Measurements from ENCODE around the gene NUP62.
A peak's percentile ranks its signal among the peaks of the same experiment; 100 is the strongest.
"Not testable (repeated sequence)": the region's sequence is repeated elsewhere in the genome, so short reads cannot be mapped to it uniquely, and the experiment has no call there.

Gene NUP62

DNA sequence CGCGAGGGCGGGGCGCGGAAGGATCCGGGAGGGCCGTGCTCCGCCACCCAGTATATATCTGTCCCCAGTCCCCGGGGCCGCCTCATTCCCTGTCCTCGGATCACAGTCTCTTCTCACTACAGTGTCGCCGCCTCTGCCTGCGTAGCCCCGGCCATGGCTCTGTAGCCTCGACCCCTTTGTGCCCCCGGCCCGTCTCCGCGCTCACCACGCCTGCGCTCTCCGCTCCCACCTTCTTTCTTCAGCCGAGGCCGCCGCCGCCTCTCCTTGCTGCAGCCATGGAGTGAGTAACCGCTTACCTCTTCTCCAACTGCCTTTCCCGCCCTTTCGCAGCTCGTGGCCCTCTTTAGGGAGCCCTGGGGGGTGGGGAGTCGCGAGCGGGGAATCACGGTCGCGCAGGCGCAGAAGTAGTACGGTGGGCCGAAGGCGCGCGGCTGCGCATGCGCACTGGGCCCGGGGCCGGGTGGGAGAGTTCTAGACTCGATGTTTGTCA lies at the start of gene NUP62, which contains the start of gene ATF5:
Gene NUP62, minus strand, starts transcription at position 384 of the 490 bp plus-strand sequence. CDS start 19,697 bp downstream, outside the sequence.
Gene ATF5, plus strand, starts transcription at position 85 of the 490 bp plus-strand sequence. CDS start 1,646 bp downstream, outside the sequence.
- peak; percentile 29 to 98 (median 89) for DNase-seq

GRCh38 chr19:49978324-49978723 lies 49.0 kb upstream of the NUP62 start:
- no peak for DNase-seq

DNA sequence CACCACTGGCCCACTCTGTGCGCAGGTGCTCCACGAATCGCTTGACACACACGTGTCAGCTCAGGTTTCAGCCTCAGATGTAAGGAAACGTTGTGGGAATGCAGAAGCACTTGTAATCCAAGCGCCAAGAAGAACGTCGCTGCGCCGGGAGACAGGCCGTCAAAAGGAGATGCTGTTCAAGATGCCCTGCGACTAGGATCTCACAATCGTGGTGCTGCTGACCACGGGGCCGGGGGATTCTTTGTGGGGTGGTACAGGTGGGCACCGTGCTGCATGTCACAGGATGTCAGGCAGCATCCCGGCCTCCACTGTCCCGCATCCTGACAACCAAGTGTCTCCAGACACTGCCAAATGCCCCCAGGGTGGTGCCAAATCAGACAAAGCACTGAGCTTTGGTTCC lies 48.6 kb upstream of the NUP62 start:
- DNase-seq, result no peak

DNA sequence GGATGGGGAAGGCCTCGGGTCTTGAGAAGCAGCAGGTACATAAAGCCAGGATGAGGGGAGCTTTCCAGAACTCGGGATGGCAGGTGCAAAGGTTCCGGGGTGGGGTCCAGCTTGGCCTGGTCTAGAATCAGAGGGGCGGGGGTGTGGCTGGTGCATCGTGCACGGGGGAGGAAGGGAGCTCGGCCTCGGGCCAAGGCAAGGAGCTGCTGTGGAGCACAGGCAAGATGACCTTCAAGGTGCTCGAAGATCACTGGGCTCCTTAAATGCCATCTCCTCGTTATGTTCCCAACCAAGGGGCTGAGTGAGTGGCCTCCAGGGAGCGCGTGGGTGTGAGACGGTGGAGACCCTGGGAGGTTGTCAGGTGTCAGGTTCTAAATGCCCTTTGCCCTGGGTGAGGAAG lies 47.8 kb upstream of the NUP62 start:
- no peak for DNase-seq

DNA sequence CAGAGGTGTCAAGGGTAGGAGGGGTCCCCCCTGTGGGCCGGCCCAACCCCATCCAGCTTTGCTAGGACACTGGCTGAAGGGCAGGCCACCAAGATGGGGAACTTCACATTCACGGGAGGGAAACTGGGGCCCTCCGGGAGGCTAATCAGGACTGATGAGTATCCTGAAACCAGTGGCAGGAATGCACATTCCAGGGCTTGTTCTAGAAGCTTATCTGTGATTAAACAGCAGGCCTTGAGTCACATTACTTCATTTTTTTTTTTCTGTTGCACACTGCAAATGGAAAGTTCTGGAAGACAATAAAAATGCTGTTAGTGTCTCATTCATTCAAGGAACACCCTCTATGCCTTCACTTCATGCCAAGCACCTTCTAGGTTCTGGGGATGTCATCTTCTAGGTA lies 47.2 kb upstream of the NUP62 start:
- no peak for DNase-seq

- DNase-seq, result no peak
Observed at GRCh38 chr19:49975051-49975450, 45.7 kb upstream of the NUP62 start.

- DNase-seq, result no peak
Observed at GRCh38 chr19:49973987-49974386, 44.7 kb upstream of the NUP62 start.

DNA sequence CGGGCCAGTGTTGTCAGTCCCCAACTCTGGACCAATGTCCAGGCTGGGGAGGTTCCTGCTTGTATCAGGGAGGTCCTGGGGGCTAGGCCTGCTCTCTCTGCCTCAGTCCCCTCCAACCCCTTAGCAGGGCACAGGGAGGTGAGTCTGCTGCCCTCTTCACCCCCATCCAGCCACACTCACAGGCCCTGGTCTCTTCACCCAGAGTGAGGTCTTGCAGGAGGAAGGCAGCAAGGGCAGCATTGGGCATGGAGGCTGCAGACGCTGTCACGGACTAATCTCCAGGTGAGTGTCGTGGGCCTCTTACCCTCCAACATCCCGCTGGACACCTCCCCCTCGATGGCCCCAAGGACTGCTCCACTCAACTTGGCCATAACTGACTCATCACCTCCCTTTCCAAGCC lies 43.5 kb upstream of the NUP62 start:
- no peak for DNase-seq

- DNase-seq, result no peak
Observed at GRCh38 chr19:49971991-49972411, 42.7 kb upstream of the NUP62 start.

DNA sequence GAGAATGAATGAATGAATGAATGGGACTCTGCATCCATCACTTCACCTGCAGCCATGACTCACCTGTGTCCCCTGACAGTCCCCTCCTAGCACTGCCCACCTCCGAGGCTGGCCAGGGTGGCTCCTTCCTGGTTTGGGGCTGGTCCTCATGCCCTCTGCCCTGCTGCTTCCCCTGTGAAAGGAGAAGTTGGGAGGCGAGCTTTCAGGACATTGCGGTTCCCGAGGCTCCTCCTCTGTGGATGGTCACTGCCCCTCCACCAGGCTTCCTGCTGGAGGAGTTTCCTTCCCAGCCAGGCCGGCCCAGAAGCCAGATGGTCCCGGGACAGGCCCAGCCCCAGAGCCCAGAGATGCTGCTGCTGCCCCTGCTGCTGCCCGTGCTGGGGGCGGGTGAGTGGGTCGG lies 40.1 kb upstream of the NUP62 start:
- DNase-seq, result peak in 3 of 14 donors; percentile 8 to 32 (median 13)

- no peak for DNase-seq
Observed at GRCh38 chr19:49968279-49968922, 39.1 kb upstream of the NUP62 start.

GRCh38 chr19:49960980-49961379 lies 31.7 kb upstream of the NUP62 start, which contains the start of gene SIGLEC11:
SIGLEC11 (minus strand) TSS chr19:49961172; CDS start chr19:49961081, 91 bp downstream.
- DNase-seq, result not testable (repeated sequence)

DNA sequence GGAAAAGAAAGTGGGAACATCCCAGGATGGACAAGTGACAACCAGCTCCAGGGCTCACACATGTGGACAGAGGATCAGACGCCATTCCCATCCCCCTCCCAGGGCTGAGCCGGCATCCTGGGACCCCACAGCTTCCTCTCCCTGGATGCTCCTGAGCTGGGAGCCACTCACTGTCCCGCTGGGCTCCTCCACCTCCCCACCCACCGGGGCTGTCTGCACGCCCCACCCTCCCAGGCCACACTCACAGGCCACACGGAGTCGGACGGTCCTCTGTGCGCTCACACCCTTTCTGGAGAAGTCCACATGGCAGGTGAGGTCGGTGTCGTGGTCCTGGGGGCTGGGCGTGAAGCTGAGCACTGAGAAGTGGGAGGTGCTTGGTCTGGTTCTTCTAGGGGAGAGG lies 30.6 kb upstream of the NUP62 start:
- not testable (repeated sequence) for DNase-seq

- not testable (repeated sequence) for DNase-seq
Observed at GRCh38 chr19:49958596-49958995, 29.3 kb upstream of the NUP62 start.

GRCh38 chr19:49958144-49958543 lies 28.8 kb upstream of the NUP62 start:
- not testable (repeated sequence) for DNase-seq

GRCh38 chr19:49957262-49957915 lies 28.1 kb upstream of the NUP62 start:
- no peak for DNase-seq

- DNase-seq, result no peak
Observed at GRCh38 chr19:49956115-49956495, 26.8 kb upstream of the NUP62 start.

DNA sequence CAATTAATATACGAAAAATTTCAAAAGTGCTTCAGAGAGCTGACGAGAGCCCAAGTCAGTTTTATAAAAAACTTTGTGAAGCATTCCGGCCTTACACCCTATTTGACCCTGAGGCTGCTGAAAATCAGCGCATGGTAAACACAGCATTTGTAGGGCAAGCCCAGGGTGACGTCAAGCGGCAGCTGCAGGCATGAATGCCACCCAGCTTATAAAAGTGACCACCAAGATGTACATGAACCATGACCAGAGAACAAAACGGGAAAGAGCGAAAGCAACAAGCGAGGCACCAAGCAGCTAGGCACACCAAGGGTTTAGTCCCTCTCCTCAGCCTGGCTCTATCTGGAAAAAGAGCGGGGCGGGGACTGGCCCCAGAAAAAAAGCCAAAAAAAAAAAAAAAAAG lies 25.6 kb upstream of the NUP62 start:
- DNase-seq, result no peak

- DNase-seq, result no peak
Observed at GRCh38 chr19:49954092-49954829, 25.0 kb upstream of the NUP62 start.

GRCh38 chr19:49953416-49953815 lies 24.1 kb upstream of the NUP62 start:
- DNase-seq, result no peak

DNA sequence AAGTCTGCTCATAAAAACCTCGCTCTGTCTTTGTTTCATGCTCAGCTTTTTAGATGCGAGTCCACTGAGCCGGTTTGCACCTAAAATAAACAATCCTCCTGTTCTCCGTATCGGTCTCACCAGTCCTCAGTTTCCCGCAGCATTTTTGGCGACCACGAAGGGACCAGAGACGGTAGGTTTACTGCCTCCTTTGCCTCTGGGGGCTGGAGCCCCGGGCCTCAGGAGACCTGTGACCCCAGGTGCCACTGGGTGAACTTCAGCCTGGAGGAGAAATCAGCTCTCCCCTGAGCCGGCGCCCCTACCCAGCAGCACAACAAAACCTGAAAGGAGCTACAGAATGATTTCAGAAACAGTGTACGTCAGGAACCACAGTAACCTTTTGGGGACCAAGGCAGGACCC lies 23.6 kb upstream of the NUP62 start:
- no peak for DNase-seq

DNA sequence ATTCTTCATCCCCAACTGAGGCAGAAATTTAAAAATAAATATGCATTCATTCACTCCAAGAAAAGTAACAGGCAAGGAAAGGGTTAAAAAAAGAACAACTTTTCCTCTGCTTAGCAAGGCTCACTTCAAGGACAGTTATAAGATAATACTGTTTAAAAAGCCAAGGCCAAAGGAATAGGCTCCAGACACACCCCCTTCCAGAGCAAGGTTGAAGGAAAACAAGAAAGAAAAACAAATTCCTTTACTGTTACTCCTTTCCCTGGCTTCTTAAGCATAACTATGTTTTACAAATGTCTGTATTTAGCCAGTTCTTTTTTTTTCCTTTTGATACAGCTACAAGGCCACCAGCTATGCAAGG lies 23.2 kb upstream of the NUP62 start:
- no peak for DNase-seq

GRCh38 chr19:49951806-49952478 lies 22.6 kb upstream of the NUP62 start:
- DNase-seq, result no peak
